ENCODE data around the gene ACTR10. TPM values are rescaled to one million over a fixed set of nuclear protein-coding genes. Genes with fewer than 3 reads are reported as not detected.

ACTR10 gene
- total RNA-seq, 1 donor from 2014 or later = 98.7 TPM

- H3K36me3 ChIP-seq (ENCODE audit: insufficient read depth, low read length) = no peaks in the 10 kb centered on the region
- H3K9me3 ChIP-seq (ENCODE audit: insufficient read depth, low read depth, low read length) = no peaks in the 10 kb centered on the region
- H4K20me1 ChIP-seq (ENCODE audit: insufficient read depth, low read length) = no peaks in the 10 kb centered on the region
- H3K4me2 ChIP-seq (ENCODE audit: low read length) = no peak overlapping the region
- H2AFZ ChIP-seq (ENCODE audit: low read depth, low read length) = no peak overlapping the region
- H3K27me3 ChIP-seq (ENCODE audit: insufficient read depth, low read length) = peaks cover 6% of the 10 kb centered on the region
- H3K4me1 ChIP-seq (ENCODE audit: insufficient read depth, low read length) = no peaks in the 10 kb centered on the region
- H3K4me3 ChIP-seq (ENCODE audit: insufficient read depth, low read depth, low read length) = no peak overlapping the region
- no peak overlapping the region for H3K27ac Mint-ChIP-seq (ENCODE audit: unreplicated experiment)
- H3K4me3 Mint-ChIP-seq (ENCODE audit: unreplicated experiment) = no peak overlapping the region
- FAIRE-seq (no peak), DNase-seq (ENCODE audit: low read depth) (no peak)
- no peak overlapping the region for H3K27ac ChIP-seq (ENCODE audit: low read depth, low read length)
- no peak overlapping the region for H3K9ac ChIP-seq (ENCODE audit: low read length)
- H3K4me1 Mint-ChIP-seq (ENCODE audit: low read depth, unreplicated experiment) = no peaks in the 10 kb centered on the region
- no peaks in the 10 kb centered on the region for H3K36me3 Mint-ChIP-seq (ENCODE audit: low read depth, unreplicated experiment)
- H3K79me2 ChIP-seq (ENCODE audit: insufficient read depth, low read length) = no peaks in the 10 kb centered on the region
- H3K27me3 Mint-ChIP-seq (ENCODE audit: low read depth, unreplicated experiment) = peaks cover 7% of the 10 kb centered on the region
- TF ChIP-seq EZH2 (IDR thresholded peaks at IDR 0.05; ENCODE audit: insufficient read depth, low read length) (no peak), CTCF (IDR thresholded peaks at IDR 0.05; ENCODE audit: insufficient read depth, low read depth, low read length) (no peak)
- H3K9me3 Mint-ChIP-seq (ENCODE audit: unreplicated experiment) = peaks cover 2% of the 10 kb centered on the region
Measured at GRCh38 chr14:58189176-58189575, 10.8 kb upstream of the ACTR10 start.

GRCh38 chr14:58191763-58192601 is 8.0 kb upstream of the ACTR10 start:
- Histone ChIP-seq H2AFZ (ENCODE audit: low read depth, low read length) (no peak overlapping the region), H3K79me2 (ENCODE audit: insufficient read depth, low read length) (no peaks in the 10 kb centered on the region), H3K9ac (ENCODE audit: low read length) (no peak overlapping the region), H3K4me2 (ENCODE audit: low read length) (no peak overlapping the region), H4K20me1 (ENCODE audit: insufficient read depth, low read length) (no peaks in the 10 kb centered on the region), H3K4me3 (ENCODE audit: insufficient read depth, low read depth, low read length) (no peak overlapping the region), H3K27ac (ENCODE audit: low read depth, low read length) (no peak overlapping the region), H3K4me1 (ENCODE audit: insufficient read depth, low read length) (no peaks in the 10 kb centered on the region), H3K36me3 (ENCODE audit: insufficient read depth, low read length) (no peaks in the 10 kb centered on the region), H3K9me3 (ENCODE audit: insufficient read depth, low read depth, low read length) (no peaks in the 10 kb centered on the region), H3K27me3 (ENCODE audit: insufficient read depth, low read length) (peaks cover 3% of the 10 kb centered on the region)
- Mint-ChIP-seq H3K27me3 (ENCODE audit: low read depth, unreplicated experiment) (peaks cover 3% of the 10 kb centered on the region), H3K36me3 (ENCODE audit: low read depth, unreplicated experiment) (no peaks in the 10 kb centered on the region), H3K4me1 (ENCODE audit: low read depth, unreplicated experiment) (no peaks in the 10 kb centered on the region), H3K27ac (ENCODE audit: unreplicated experiment) (no peak overlapping the region), H3K9me3 (ENCODE audit: unreplicated experiment) (no peaks in the 10 kb centered on the region), H3K4me3 (ENCODE audit: unreplicated experiment) (no peak overlapping the region)
- TF ChIP-seq CTCF (IDR thresholded peaks at IDR 0.05; ENCODE audit: insufficient read depth, low read depth, low read length) = no peak
- TF ChIP-seq EZH2 (IDR thresholded peaks at IDR 0.05; ENCODE audit: insufficient read depth, low read length) = no peak
- FAIRE-seq (no peak), DNase-seq (ENCODE audit: low read depth) (no peak)

- Histone ChIP-seq H3K27me3 (ENCODE audit: insufficient read depth, low read length) (peaks cover 3% of the 10 kb centered on the region), H2AFZ (ENCODE audit: low read depth, low read length) (no peak overlapping the region), H3K4me1 (ENCODE audit: insufficient read depth, low read length) (no peaks in the 10 kb centered on the region), H3K4me2 (ENCODE audit: low read length) (no peak overlapping the region), H3K9ac (ENCODE audit: low read length) (no peak overlapping the region), H4K20me1 (ENCODE audit: insufficient read depth, low read length) (no peaks in the 10 kb centered on the region), H3K4me3 (ENCODE audit: insufficient read depth, low read depth, low read length) (no peak overlapping the region), H3K36me3 (ENCODE audit: insufficient read depth, low read length) (no peaks in the 10 kb centered on the region), H3K79me2 (ENCODE audit: insufficient read depth, low read length) (no peaks in the 10 kb centered on the region), H3K27ac (ENCODE audit: low read depth, low read length) (no peak overlapping the region), H3K9me3 (ENCODE audit: insufficient read depth, low read depth, low read length) (no peaks in the 10 kb centered on the region)
- H3K4me1 Mint-ChIP-seq (ENCODE audit: low read depth, unreplicated experiment) = no peaks in the 10 kb centered on the region
- H3K36me3 Mint-ChIP-seq (ENCODE audit: low read depth, unreplicated experiment) = no peaks in the 10 kb centered on the region
- H3K27ac Mint-ChIP-seq (ENCODE audit: unreplicated experiment) = no peak overlapping the region
- H3K27me3 Mint-ChIP-seq (ENCODE audit: low read depth, unreplicated experiment) = peaks cover 3% of the 10 kb centered on the region
- H3K4me3 Mint-ChIP-seq (ENCODE audit: unreplicated experiment) = no peak overlapping the region
- FAIRE-seq (no peak), DNase-seq (ENCODE audit: low read depth) (no peak)
- H3K9me3 Mint-ChIP-seq (ENCODE audit: unreplicated experiment) = no peaks in the 10 kb centered on the region
- no peak for TF ChIP-seq EZH2 (IDR thresholded peaks at IDR 0.05; ENCODE audit: insufficient read depth, low read length)
- no peak for TF ChIP-seq CTCF (IDR thresholded peaks at IDR 0.05; ENCODE audit: insufficient read depth, low read depth, low read length)
Measured at GRCh38 chr14:58193542-58193941, 6.4 kb upstream of the ACTR10 start.
